NCI-H226 (cell line): ENCODE data around the gene CHD9.
"Not testable (repeated sequence)": the region's sequence is repeated elsewhere in the genome, so short reads cannot be mapped to it uniquely, and the experiment has no call there.

Experiments used
- DNase-seq: peaks from one replicate; pipeline ENCODE4 v3.0.0-alpha.2; 2015

CHD9 gene

GRCh38 chr16:53290520-53290919 lies 235.7 kb downstream of the CHD9 start:
- no peak for DNase-seq

- DNase-seq = no peak
Measured at GRCh38 chr16:53291757-53292392, 237.1 kb downstream of the CHD9 start.

GRCh38 chr16:53297477-53297876 lies 242.7 kb downstream of the CHD9 start:
- DNase-seq = no peak

- DNase-seq = no peak
Measured at GRCh38 chr16:53304334-53304733, 249.5 kb downstream of the CHD9 start.

GRCh38 chr16:53305743-53306142 lies 251.0 kb downstream of the CHD9 start:
- no peak for DNase-seq

GRCh38 chr16:53309457-53309856 lies 254.7 kb downstream of the CHD9 start:
- peak; percentile 5 for DNase-seq

GRCh38 chr16:53320992-53321391 lies 266.2 kb downstream of the CHD9 start:
- no peak for DNase-seq

- no peak for DNase-seq
Measured at GRCh38 chr16:53323924-53324323, 269.1 kb downstream of the CHD9 start.

- DNase-seq = not testable (repeated sequence)
Measured at GRCh38 chr16:53330991-53331390, 276.2 kb downstream of the CHD9 start.

GRCh38 chr16:53334581-53334980 lies 279.8 kb downstream of the CHD9 start:
- no peak for DNase-seq

GRCh38 chr16:53337294-53337693 lies 282.5 kb downstream of the CHD9 start:
- DNase-seq = no peak

- no peak for DNase-seq
Measured at GRCh38 chr16:53341792-53342191, 287.0 kb downstream of the CHD9 start.

GRCh38 chr16:53355064-53355463 lies 300.3 kb downstream of the CHD9 start:
- DNase-seq = no peak

- DNase-seq = no peak
Measured at GRCh38 chr16:53356478-53357207, 301.9 kb downstream of the CHD9 start.

- no peak for DNase-seq
Measured at GRCh38 chr16:53357208-53357586, 302.4 kb downstream of the CHD9 start.

GRCh38 chr16:53357955-53358354 lies 303.2 kb downstream of the CHD9 start:
- DNase-seq = no peak

- no peak for DNase-seq
Measured at GRCh38 chr16:53358884-53359283, 304.1 kb downstream of the CHD9 start.

GRCh38 chr16:53369921-53370320 lies 315.1 kb downstream of the CHD9 start:
- DNase-seq = no peak

GRCh38 chr16:53370827-53371226 lies 316.0 kb downstream of the CHD9 start:
- no peak for DNase-seq

- no peak for DNase-seq
Measured at GRCh38 chr16:53372992-53373871, 318.4 kb downstream of the CHD9 start.

GRCh38 chr16:53374800-53375199 lies 320.0 kb downstream of the CHD9 start:
- no peak for DNase-seq

- no peak for DNase-seq
Measured at GRCh38 chr16:53378138-53378537, 323.3 kb downstream of the CHD9 start.
